A204.1 (cell line): ENCODE measurements around the gene KIAA1755.
A peak's percentile ranks its signal among the peaks of the same experiment; 100 is the strongest.
"Not testable (repeated sequence)": the region's sequence is repeated elsewhere in the genome, so short reads cannot be mapped to it uniquely, and the experiment has no call there.

Experiments
- FAIRE-seq: peaks from 2 replicates; lab custom pipeline; 2012; peaks lifted over from hg19 to GRCh38; lab: Jason Lieb, UNC

The KIAA1755 gene

DNA sequence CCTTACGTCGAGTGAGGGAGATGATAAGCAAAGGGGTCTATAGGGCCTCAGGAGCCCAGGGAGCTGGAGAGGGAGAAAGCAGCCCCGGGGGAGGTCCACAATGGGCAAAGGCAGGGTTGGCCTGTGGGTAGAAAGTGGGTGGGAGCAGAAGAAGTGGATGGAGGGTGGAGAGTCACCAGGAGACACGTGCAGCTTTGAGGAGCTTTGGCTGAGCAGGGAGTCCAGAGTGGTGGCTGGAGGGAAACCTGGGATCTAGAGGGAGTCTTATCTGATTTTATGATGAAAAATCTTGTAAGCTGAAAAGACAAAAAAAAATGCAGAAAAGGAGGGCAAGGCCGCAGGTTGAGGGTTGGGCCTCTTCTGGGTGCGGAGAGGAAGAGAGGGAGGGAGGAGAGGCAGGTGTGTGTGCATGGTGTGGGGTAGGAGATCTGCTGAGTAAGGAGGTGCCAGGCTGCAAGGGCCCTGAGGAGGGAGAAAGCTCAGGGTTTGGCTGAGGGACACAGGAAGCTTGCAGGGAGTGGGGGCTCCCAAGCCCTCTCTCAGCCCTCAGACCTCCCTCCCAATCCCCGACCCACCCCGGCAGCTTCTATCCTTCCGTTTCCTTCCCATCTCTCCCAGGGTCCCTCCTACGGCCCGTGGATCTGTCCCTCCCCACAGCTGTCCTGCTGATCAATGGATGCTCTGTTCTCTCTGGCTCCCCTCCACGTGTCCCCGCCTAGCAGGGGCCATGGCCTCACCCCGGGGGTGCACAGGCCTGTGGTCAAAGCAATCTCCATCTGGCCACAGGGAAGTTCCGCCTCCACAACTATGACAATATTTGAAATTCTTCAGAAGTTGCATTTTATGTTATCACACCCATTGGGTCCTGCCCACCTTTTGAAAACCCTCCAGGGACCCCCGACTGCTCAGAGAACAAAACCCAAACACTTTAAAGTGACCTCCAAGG is 26.3 kb upstream of the KIAA1755 start:
- no peak for FAIRE-seq

DNA sequence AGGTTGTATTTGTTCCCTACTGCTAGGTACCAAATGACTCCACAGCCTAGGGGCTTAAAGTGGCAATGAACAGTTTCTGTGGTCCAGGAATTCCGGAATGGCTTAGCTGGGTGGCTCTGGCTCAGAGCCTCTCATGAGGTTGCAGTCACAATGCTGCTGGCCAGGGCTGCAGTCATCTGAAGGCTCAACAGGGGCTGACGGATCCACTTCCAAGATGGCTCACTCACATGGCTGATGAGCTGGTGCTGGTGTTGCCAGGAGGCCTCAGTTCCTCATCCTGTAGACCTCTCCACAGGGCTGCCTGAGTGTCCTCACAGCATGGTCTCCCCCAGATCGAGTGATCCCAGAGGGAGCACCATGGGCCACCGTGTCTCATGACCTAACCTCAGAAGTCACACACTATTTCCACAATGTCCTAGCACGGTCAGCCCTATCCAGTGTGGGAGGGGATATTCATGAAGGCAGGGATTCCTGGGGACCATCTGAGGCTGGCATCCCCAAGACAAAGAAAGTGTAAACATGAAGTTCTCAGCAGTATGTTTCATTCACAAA is 24.4 kb upstream of the KIAA1755 start:
- FAIRE-seq = no peak

DNA sequence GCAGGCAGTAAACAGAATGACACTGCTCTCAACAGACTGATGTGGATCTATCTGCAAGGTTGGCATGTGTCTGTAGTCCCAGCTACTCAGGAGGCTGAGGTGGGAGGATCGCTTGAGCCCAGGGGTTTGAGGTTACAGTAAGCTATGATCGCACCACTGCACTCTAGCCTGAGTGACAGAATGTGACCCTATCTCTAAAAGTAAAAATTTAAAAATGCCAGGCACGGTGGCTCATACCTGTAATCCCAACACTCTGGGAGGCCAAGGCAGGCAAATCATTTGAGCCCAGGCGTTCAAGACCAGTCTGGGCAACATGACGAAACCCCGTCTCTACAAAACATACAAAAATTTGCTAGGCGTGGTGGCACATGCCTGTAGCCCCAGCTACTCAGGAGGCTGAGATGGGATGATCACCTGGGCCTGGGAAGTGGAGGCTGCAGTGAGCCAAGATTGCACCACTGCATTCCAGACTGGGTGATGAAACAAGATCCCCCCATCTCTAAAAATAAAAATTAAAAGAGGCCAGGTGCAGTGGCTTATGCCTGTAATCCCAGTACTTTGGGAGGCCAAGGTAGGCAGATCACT is 23.6 kb upstream of the KIAA1755 start:
- not testable (repeated sequence) for FAIRE-seq

DNA sequence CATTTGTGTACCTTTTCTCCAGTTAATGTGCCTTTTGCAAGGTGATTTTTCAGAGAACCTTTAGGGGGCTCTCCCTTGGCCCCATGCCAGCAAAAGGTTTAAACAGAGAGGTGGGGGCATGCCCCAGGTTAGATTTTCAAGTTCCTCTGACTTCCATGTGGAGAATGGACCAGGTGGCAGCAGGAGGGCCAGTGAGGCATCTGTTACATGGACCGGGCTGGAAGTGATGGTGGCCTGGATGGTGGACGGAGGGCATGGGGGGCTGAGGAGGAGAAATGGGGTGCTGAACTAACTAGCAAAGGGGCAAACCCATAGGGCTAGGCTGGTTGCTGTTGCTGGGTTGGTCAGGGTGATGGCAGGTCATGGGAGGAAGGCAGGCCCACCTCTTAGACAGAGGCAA is 22.7 kb upstream of the KIAA1755 start:
- no peak for FAIRE-seq

DNA sequence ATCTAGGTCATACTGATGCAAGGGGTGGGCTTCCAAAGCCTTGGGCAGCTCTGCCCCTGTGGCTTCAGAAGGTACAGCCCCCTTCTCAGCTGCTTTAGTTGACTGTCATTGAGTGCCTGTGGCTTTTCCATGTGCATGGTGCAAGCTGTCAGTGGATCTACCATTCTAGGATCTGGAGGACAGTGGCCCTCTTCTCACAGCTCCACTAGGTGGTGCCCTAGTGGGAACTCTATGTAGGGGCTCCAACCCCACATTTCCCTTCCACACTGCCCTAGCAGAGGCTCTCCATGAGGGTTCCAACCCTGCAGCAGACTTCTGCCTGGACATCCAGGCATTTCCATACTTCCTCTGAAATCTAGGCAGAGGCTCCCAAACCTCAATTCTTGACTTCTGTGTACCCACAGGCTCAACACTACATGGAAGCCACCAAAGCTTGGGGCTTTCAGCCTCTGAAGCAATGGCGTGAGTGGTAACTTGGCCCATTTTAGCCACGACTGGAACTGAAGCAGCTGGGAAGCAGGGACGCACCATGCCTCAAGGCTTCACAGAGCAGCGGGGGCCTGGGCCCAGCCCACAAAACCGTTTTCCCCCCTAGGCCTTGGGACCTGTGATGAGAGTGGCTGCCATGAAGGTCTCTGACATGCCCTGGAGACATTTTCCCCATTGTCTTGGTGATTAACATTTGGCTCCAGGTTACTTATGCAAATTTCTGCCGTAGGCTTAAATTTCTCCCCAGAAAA is 20.8 kb upstream of the KIAA1755 start:
- not testable (repeated sequence) for FAIRE-seq

DNA sequence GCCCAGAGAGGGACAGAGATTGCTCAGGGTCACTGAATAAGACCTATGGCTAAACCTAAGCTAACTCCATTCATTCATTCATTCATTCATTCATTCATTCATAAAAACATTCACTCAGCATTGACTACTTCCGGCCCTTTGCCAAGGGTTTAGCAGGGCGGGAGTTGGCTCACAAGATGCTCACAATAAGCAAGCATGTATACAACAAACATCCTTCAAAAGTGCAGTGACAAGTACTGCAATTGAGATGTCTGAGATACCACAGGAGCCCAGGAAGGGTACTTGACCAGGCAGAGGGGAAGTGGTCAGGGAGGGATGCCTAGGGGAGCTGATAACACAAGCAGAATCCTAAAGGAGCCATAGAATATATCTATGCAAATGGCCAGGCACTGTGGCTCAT is 18.2 kb upstream of the KIAA1755 start:
- no peak for FAIRE-seq

DNA sequence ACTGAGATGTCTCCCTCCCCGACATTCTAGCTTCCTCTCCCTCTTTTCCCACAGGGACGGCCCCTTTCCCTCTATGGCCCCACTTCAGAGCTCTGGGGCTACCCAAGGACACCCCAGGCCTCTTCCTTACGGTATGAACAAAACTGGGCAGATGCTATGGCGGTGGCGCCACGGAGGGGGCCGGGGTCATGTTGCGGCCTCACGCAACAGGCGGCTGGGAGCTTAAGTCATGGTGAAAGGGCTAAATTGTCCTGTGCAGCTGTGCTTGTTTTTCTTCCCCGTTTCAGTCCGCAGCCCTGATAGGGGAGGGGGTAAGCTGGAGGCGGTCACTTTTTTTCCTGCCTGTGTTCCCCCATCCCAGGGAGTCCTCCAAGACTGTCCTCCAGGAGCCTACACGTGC is 17.6 kb upstream of the KIAA1755 start:
- no peak for FAIRE-seq

DNA sequence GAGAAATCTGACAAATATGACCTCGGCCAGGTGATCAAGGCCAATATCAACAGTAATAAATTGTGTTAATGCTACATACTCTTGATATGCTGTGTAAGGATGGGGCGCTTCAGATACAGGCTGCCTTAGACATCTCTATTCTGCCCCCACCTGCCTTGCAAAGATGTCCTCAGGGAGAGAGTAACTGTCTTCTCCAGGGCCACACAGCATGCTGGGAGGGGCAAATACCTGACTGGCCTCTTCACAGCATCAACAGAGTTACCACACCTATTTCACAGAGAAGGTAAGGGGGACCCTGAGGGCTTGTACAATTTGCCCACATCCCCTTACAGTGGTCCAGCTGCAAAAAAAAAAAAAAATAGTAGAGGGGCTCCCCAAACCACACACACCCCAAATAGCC is 17.2 kb upstream of the KIAA1755 start:
- FAIRE-seq = no peak

DNA sequence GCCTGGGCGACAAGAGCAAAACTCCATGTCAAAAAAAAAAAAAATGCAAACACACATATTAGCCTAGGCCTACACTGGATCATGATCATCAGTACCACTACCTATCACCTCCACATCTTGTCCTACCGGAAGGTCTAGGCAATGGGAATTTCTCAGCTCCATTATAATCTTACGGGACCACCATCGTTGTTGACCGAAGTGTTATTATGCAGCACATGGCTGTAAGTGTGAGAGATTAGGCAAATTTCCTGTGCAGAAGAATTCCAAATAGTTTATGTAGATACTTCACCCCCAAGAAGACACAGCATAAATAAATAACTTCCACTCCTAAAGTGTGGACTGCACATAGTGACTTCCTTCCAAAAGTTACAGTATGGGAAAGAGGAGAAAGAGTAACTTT is 16.8 kb upstream of the KIAA1755 start:
- FAIRE-seq = no peak

DNA sequence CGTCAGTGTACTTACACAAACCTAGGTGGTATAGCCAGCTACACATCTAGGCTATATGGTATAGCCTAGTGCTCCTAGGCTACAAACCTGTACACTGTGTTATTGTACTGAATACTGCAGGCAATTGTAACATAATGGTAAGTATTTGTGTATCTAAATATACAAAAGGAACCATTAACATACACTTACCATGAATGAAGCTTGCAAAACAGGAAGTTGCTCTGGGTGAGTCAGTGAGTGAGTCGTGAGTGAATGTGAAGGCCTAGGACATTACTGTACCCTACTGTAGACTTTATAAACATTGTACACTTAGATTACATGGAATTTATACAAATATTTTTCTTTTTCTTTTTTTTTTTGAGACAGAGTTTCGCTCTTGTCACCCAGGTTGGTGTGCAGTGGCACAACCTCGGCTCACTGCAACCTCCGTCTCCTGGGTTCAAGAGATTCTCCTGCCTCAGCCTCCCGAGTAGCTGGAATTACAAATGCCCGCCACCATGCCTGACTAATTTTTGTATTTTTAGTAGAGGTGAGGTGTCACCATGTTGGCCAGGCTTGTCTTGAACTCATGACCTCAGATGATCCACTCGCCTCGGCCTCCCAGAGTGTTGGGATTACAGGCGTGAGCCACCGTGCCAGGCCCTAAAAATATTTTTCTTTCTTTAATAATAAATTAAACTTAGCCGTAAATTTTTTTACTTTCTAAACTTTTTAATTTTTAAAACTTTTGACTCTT is 15.4 kb upstream of the KIAA1755 start:
- no peak for FAIRE-seq

DNA sequence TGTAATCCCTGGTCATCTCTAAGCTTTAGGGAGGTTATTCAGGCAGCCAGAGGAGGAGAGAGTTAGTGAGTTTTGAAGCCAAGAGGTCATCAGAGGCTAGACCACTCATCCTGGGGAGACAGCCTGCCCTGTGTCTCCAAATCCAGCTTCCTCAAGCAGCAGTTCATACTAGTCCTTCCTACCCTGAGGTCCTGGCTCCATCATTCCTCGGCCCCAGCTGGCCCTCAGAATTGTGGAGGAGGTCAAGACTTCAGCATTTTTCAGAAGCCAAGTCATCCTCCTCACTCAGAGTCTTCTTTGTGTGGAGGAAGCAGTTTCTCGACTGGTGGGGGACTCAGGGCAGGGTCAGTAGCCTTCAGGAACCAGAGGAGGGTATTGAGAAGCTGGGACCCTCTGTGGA is 12.4 kb upstream of the KIAA1755 start:
- no peak for FAIRE-seq

DNA sequence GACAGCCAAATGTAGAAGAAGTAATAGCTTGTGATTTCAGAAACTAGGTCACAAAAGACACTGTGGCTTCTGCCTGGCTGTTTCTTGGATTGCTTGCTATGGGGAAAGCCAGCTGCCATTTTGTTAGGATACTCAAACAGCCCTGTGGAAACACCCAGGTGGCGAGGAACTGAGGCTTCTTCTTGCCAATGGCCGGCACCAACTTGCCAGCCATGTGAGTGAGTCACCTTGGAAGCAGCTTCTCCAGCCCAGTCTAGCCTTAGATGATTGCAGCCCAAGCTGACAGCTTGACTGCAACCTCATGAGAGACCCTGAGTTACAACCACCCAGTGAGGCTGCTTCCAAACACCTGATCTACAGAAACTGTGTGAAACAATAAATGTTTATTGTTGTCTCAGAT is 11.9 kb upstream of the KIAA1755 start:
- no peak for FAIRE-seq

DNA sequence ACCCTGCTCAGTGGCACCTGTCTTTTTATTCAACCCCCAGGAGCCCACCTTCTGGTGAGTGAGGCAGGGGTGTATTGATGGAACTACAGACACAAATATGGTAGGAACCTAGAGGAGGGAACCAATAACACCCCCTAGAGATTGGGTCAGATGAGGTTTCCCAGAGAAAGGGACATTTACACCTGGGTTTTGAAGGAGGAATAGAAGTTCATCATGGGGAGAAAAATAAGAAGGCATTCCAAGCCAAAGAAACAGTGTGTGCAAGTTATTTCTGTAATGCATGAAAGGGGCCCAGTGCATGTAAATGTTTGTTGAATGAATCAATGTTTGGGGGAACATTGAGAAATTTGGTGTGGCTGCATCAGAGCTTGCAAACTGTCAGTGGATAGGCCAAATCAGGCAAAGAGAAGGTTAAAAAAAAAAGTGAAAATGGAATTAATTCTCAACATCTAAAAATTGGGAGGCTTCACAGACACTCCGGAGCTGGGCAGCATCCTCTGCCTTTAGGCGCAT is 11.1 kb upstream of the KIAA1755 start:
- FAIRE-seq = no peak

DNA sequence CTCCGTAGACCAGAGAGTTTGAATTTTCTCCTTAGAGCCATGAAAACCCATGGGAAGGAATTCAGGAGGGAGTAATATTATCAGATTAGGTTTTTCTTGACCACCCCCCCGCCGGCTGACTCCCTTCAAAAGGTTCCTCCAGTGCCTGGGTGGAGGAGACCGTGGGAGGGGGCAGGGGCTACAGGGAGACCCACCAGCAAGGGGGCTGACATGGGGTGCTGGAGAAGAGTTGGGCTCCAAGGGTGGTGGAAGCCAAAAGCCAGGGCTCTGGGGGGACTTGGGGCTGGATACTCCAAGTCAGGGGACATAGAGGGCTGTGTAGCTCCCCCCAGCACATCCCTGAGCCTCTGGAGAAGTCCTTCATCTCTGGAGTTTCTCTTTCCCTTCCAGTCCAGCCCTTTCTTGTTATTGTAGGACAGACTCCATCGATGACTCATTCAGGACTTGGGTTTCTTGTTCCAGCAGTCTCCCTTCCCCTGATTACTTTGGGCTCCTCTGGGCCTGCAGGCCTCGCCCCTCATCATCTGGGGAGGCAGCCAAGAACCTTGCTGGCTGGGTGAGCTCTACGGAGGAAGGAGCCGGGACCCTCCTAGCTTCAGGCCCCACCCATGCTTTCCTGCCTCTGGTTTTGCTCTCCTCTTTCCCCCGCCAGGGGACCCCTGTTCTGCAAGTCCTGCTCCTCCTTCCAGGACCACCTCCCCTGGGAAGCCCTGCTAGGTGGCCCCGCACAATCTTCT is 10.5 kb upstream of the KIAA1755 start:
- peak; percentile 87 for FAIRE-seq

DNA sequence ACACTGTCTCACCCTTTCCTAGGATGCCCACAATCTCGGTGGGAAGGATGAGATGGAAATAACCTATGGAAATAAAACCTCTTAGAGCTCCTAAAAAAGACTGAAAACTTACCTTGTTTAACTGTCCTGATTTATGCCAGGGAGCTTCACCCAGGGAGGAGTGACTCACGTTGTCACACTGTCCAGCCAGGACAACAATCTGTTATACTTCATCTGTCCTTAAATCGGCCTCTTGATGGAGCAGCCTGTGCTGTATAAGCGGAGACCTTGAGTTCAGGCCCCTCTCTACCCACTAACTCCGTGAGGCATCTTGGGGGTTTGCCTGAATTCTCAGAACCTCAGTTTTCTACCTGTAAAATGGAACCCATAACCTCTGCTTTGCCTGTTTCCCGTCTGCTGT is 9.2 kb upstream of the KIAA1755 start:
- FAIRE-seq = no peak

DNA sequence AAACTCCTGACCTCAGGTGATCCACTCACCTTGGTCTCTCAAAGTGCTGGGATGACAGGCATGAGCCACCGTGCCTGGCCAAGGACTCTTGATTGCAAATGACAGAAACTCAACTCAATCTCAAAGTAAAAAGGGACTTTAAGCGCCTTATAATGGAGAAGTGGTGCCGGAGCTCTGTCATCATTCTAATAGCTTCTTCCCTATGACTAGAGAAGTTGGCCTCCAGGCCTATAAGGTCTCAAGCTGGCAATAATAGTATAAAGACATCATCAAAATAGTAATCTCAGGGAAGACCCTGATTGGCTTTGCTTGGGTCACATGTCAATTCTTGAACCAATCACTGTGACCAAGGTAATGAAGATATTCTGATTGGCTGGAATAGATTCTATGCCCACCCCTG is 8.5 kb upstream of the KIAA1755 start:
- FAIRE-seq = no peak

DNA sequence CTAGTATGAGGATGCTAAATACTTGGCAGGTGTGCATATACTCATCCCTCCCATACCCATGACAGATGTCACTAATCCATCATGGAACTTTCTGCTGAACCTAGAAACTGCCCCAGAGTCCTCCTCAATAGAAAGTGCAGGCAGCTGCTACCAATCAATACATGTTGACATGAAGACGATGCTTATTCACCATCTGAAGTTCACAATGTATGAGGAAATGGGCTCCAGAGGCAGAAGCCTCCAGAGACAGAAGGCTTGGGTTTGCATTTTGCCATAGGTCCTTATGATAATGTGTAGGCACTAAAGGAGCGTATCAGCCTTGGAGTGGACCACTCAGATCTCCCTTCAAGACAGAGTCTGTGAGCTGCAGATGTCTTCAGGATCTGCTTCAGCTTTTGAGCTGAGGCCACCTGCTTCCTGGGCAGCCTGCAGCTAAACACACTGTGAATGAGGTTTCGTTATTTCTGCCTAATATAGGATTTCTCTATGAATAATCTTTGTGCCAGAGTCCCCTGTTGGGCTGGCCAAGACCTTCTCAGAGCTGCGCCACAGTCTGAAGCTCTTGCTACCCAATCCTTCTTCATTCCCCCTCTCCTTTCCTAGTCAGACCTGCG is 7.5 kb upstream of the KIAA1755 start:
- FAIRE-seq = no peak

DNA sequence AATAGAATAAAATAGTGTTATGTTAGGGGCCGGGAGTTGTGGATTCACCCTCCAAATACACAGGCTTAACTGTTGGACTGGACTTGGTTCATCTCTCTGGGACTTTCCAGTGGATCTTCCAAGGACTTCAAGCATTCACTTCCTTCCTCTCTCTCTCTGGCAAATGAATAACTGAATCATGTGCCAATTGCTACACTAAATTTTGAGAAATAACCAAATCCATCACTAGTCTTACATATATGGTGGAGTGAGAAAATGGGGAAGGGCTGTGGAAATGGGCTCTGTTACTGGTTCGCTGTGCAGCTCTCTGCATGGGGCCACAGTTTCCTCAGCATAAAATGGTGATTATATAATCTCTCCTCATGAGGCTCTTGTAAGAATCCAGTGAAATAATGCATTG is 6.8 kb upstream of the KIAA1755 start:
- no peak for FAIRE-seq

DNA sequence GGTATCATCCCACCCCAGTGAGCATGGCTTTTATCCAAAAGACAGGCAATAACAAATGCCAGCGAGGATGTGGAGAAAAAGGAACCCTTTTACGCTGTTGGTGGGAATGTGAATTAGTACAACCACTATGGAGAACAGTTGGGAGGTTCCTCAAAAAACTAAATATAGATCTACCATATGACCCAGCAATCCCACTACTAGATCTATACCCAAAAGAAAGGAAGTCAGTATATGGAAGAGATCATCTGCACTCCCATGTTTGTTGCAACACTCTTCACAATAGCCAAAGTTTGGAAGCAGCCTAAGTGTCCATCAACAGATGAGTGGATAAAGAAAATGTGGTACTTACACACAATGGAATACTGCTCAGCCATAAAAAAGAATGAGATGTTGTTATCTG is 5.9 kb upstream of the KIAA1755 start:
- no peak for FAIRE-seq

DNA sequence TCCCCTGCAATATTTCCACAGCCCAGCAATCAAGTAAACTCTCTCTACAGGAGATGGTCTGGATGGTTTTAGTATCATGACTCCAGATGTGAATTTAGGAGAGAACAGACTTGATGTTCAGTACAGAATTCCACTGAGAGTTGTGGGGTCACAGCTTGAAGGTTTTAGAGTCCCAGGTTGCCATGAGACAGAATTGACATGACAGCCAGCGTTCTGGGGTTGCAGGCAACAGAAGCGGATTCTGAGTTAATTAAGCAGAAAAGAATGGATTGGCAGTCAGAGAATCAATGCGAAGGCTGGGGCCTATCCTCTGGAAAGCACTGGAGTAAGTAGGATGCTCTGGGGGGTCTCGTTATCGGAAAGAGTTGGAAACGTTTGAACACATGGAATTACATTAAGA is 2.4 kb upstream of the KIAA1755 start:
- FAIRE-seq = no peak

DNA sequence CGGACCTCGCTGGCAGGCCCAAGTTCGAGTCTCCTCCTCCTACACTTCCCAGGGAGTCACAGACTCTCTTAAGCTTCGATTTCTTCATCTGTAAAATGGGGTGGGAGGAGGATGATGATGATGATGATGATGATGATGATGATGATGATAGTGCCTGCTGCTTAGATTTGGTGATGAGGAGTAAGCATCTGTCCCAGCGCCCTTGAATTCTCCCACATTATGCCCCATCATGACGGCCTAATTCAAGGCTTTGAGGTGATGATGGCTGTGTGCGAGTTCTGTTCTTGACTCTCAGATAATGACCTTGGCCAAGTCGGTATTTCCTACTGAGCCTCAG is 487 bp upstream of the KIAA1755 start:
- no peak for FAIRE-seq
